Measurements from ENCODE around the gene LRRN3.
"Not testable (repeated sequence)": the region's sequence is repeated elsewhere in the genome, so short reads cannot be mapped to it uniquely, and the experiment has no call there.

The LRRN3 gene

DNA sequence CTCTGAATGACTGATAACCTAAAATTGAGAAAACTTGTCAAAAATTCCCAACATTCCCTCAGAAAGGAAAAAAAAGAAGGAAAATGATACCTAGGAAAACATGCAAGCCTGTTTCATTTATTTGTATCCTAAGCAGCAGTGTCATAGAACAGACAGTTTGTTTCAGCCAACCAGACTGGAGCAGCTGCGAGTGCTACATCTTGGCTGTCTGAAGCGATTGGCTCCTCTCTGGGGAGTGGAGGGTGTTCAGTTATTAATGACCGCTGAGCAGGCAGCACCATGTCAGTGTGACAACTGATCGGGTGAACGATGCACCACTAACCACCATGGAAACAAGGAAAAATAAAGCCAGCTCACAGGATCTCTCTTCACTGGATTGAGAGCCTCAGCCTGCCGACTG is at the start of gene LRRN3:
Gene LRRN3 (plus strand): TSS at position 282 of the 400 bp plus-strand sequence. CDS start 31,646 bp downstream, outside the sequence.
- DNase-seq, result no peak

DNA sequence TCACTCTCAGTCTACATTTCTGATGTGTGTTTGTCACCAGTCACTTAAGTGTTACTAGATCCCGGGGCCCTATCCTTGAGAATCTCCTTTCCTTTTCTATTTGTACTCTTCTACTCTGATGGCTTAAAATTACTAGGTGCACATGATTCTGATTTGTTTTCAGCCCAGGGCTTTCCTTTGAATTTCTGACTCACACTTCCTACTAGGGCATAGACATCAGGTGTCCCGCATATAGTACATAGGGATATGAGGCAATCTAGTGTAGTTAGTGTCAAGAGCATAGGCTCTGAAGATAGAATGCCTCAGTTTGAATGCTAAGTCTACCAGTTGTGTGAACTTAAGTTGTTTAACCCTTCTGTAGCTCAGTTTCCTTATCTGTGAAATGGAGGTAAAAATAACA is 49.4 kb upstream of the LRRN3 start:
- peak; percentile 69 for DNase-seq

DNA sequence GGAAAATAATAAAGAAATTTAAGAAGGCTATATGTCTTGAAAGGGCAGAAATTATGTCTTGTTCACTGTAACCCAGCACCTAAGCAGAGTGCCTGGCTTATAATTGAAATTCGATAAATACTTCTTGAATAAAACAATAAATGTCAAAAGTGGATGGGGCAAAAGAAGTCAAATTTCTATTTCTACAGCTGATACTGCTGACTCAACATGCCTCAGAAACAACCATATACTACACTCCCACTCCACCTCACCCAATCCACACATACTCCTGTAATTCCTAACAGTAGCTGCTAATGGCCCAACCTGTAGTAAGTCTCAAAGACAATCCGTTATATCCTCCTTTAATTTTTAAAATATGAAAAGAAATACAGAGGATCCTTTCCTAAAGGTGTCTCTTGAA is 48.1 kb upstream of the LRRN3 start:
- DNase-seq, result no peak

DNA sequence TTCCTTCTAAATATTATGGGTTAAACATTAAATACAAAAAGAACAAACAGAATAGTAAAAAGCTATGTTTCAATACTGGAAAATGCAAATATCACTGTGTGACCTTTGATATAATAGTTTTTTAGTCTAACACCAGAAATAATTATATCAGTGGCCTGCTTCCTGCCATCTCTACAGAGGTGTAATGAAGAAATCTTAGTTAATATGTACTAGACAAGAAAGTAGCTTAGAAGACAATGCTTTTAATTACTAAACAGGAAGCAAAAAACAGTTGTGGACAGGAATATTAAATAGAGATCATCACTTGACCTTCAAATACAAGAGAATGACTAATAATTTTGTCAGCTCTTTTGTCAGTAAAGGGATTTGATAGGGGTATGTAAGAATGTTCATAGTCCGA is 47.4 kb upstream of the LRRN3 start:
- peak; percentile 15 for DNase-seq

DNA sequence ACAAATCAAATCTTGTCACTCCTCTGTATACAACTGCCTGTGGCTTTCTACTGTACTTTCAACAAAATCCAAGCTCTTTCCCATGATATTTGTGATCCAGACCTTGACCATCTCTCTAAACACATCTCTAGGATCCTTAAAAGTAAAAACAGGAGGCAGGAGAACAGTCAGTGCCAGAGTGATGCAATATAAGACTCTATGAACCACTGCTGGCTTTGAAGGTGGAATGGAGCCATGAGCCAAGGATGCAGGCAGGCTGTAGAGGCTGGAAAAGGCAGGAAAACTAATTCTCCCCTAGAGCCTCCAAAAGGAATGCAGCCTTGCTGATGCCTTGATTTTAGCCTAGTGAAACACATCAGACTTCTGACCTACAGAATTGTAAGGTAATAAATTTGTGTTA is 45.5 kb upstream of the LRRN3 start:
- no peak for DNase-seq

DNA sequence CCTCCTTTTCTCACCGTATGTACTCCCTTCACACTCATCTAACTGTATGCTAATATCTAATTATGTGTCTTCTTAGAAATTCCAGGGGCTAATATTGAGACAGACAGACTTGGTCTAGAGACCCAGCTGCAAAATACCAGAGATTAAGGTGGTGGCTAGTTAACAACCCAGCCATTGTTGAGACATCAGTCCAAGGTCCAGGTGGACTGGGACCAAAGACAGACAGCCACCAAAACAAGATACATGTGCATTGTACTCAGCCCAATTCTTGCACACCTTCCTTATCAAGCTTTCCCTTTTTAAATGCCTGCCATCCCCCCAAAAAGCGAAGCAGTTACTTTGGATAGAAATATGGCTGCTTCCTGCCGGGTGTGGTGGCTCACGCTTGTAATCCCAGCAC is 43.3 kb upstream of the LRRN3 start:
- DNase-seq, result no peak

DNA sequence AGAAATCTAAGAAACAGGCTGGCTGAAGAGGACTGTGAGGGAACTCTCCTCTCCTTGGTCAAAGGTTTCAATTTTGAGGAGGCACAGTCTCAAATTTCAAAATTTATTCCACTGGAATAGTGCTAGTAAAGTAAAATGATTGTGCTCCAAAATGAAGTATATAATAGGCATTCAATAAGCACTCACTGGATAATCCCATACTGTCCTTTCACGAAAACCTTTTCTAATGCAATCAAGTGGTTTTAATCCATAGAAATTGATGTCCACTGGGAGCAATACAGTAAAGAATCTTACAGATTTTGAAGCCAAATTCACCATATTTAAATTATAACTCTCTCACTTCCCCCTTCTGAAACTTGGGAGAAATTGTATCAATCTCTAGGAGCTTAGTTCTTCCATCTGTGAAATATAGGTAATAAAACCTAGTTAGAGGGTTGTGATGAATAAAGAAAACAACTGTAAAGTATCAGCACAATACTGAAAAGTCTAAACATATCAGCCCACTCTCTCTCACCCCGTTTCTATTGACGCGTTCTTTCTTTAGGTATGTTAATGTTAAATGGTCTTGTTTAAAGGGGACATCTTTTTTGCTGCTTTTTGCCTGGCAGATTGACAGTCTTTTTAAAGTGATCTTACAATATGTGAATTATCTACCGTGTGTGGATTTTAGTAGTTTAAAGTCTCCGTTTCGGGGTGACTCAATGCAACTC is 40.8 kb upstream of the LRRN3 start:
- no peak for DNase-seq

DNA sequence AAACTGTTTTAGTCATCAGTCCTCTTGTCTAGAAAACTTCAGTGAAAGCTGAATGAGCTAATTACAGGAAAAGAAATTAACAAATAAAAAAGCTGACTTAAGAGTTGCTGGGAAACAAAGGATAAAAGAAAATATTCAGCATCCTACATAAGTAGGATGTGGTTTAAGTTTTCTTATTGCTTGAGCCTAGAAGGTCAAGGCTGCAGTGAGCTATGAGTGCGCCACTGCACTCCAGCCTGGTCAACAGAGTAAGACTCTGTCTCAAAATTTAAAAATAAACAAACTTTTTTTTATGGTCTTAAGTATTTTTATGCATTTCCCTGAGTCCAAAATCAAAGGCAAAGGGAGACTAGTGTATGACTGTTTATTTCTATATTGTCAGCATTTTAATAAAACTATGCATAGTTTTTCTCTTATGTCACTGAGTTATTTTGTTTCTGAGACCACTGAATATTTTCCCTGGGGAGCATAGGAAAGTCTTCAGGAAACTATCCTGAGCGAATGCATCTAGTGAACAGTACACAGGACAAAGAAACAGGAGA is 40.0 kb upstream of the LRRN3 start:
- DNase-seq, result no peak

DNA sequence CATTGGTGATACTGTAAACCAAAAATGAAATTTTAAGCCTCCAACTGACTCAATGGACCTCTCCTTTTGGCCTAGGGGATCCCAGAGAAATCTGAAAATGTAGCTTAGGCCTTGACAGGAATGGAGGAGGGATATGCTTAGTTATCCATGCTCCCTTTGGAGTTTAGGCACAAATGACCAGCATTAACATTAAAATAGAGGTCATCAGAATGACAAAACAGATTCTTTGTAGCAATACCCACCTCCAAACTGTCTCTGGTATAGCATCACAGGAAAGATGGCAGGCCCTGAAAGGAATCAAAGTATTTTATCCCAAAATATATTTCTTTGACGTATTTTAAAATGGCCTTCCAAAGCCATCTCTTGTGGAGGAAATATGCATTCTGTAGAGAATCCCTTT is 39.1 kb upstream of the LRRN3 start:
- no peak for DNase-seq

DNA sequence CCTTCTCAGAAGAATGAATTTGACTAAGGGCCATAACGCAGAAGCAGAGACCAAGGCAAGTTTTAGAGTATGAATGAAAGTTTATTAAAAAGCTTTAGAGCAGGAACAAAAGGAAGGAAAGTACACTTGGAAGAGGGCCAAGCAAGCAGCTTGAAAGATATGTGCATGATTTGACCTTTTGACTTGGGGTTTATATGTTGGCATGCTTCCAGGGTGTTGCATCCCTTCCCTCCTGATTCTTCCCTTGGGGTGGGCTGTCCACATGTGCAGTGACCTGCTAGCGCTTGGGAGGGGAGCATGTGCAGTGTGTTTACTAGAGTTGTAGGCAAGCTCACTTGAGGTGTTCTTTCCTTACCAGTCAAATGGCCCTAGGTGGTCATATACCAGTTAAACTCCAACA is 37.9 kb upstream of the LRRN3 start:
- DNase-seq, result no peak

DNA sequence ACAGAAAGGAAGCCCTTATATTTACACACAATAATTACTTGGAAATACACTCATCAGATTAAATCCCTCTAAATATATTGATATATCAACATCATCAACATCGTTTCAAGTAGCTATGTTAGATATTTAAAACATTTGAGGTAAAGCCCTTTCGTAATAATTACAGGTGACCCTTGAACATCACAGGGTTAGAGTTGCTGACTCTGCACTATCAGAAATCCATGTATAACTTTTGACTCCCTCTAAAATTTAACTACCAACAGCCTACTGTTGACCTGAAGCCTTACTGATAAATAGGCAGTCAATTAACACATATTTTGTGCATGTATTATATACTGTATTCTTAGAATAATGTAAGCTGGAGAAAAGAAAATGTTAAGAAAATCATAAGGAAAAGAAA is 34.6 kb upstream of the LRRN3 start:
- no peak for DNase-seq

DNA sequence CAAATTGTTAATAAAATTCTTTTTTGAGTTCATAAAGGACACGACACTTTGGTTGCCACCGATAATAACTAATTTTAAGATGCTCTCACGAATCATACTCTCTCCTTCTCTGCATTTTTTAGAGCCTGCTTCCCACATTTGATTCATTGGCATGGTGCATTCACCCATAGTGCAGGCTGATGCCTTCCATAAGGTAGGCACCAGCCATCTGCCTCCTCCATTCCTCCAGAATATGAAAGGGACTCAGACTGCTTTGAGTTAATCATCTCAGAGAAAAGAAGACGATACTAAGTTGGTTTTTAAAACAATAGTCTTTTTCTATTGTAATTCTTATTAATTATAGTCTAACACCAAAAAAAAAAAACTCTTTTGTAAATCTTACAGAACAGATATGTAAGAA is 33.9 kb upstream of the LRRN3 start:
- DNase-seq, result no peak

DNA sequence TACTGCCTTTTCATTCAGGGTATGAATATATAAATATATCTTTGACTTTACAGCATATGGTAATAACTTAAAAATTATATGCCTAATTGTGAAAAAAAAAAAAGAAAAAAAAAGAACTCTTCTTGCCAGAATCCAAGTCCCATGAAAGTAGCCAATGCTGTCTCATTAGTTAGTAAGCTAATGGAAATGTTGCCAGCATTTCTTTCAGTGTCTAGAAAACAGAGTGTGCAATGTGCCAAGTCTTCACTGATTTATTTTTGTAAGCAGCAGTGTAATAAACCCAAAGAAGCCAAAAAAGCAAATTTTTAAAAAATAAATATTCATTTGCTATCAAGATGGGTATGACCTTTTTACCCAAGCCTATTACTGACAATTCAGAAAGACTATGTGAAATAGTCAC is 31.1 kb upstream of the LRRN3 start:
- no peak for DNase-seq

DNA sequence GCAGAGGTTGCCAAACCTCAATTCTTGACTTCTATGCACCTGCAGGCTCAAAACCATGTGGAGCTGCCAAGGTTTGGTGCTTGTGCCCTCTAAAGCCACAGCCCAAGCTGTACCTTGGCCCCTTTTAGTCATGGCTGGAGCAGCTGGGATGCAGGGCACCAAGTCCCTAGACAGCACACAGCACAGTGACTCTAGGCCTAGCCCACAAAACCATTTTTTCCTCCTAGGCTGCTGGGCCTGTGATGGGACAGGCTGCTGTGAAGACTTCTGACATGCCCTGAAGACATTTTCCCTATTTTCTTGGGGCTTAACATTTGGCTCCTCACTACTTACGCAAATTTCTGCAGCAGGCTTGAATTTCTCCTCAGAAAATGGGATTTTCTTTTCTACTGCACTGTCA is 27.8 kb upstream of the LRRN3 start:
- DNase-seq, result no peak

DNA sequence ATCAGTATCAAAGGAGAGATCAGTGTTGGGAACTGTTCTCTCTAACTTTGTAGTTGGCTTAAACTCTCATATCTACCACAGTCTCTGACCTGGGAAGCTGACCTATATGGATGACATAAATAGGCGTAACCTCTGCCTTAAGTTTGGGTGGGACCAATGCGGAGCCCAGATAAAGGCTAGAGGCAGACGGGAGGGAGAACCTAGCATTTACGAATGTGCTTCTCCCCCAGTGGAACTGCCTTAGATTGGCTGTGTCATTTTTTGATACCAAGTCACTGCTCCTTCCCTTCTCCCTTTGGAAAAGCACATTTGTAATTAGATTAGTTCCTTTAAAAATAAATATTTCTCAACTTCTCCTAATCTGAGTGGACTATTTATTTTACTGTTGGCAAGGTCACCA is 23.7 kb upstream of the LRRN3 start:
- DNase-seq, result no peak

DNA sequence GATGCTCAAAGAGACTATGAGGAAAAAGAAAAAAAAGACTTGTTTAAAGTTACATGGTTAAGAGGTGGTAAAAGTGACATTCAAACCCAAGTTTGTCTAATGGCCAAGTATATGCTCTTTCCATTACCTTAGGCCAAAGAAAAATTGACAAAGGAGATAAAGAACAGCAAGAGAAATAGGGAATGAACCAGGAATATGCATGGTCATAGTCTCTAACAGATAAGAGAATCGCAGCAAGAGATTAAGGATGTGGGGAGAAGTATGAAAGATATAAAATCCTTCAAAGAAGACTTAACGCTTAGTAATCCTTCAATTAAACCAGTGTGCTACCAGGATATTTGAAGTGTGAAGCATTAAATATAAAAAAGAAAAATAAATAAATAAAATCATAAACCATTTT is 23.2 kb upstream of the LRRN3 start:
- no peak for DNase-seq

DNA sequence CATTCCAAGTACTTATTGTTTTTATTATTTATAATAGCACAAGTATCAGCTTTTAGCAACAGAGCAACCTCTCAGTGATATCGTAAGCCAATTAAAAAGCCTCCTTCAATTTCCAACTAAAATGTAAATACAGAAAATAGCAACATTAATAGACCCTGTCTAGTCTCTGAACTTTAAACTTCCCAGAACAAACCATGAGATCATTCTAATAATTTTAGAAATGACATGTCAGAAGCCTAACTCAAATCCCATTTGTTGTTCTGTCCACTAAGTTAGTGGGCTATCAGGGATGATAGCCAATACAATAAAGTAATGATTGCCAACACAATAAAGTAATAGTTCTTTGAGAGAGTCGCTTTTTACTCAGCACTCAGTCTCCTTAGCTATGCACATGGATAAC is 22.3 kb upstream of the LRRN3 start:
- no peak for DNase-seq

DNA sequence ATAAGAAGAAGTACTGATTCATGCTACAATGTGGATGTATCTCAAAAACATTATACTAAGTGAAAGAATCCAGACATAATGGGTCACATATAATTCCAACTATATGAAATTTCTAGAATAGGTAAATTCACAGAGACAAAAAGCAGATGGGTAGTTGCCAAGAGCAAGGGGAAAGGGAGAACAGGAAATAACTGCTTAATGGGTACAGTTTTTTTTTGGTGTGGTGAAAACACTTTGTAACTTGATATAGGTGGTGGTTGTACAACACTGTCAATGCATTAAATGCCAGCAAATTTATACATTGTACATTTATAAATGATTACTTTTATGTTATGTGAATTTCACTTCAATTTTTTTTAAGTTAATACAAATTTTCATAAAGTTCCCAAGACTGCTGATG is 19.4 kb upstream of the LRRN3 start:
- DNase-seq, result peak; percentile 29

DNA sequence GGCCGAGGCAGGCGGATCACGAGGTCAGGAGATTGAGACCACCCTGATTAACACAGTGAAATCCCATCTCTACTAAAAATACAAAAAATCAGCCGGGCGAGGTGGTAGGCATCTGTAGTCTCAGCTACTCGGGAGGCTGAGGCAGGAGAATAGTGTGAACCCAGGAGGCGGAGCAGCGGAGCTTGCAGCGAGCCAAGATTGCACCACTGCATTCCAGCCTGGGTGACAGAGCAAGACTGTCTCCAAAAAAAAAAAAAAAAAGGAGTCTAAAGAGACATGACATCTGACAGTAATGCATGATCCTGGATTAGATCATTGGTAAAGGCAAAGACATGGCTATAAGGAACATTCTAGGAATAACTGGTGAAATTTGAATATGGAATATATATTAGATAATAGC is 18.3 kb upstream of the LRRN3 start:
- not testable (repeated sequence) for DNase-seq

DNA sequence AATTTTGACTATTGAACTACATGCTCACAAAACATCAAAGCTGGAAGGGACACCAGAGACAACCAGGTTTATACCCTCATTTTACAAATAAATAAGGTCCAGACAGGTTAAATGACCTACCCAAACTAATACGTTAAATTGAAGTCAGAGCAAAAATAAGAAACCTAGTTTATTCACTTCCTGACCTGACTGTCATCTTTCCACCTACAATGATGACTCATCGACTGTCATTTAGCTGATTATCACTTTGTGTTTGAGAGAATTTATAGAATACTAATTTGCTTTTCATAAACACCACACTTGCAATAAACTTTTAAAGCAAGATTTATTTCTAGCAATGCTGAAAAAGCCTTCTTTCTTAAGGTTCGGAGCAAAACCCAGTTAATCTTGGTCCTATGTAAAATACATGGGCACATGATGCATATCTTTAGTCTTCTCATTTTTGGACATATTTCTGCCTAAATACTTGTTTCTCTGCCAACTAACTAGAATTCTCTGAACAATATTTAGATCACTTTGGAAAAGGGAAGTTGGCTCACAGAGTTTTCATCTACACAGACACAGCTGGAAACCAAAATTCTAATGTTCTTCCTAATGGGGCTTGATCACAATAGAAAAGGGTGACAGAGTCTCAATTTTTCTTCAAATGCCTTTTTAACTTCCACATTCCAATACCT is 16.7 kb upstream of the LRRN3 start:
- peak; percentile 39 for DNase-seq

DNA sequence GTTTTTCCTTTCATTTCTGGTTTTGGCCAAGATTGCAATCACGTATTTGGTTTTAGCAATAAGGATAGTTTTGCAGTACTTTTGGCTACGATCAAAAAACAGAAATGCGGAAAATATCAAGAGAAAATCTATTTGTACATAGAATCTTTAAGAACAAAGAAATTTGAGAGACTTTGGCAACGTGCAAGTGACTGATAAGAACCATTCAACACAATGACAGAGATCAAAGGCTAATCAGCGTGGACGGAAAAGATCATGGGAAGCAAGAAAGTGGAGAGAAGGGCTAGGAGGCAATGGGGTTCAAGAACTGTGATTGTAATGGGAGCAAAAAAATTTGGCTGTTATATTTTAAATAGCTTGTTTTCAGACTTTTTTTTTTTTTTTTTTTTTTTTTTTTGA is 16.2 kb upstream of the LRRN3 start:
- no peak for DNase-seq

DNA sequence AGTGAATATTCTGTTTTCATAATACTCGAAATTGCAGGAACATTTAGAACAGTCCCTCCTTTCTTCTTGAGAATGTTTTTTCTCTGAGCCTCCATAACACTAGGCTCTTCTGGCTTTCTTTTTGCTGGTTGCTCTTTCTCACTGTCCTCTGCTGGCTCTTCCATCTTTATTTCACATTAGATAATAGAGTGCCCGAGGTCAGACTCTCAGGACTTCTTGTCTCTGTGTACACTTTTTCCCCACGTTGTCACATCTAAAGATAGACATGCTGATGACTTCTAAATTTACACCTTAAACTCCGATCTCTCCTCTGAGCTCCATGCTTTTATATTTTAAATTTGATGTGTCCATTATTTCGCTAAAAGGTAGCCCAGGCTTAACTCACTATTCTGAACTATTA is 15.4 kb upstream of the LRRN3 start:
- no peak for DNase-seq

DNA sequence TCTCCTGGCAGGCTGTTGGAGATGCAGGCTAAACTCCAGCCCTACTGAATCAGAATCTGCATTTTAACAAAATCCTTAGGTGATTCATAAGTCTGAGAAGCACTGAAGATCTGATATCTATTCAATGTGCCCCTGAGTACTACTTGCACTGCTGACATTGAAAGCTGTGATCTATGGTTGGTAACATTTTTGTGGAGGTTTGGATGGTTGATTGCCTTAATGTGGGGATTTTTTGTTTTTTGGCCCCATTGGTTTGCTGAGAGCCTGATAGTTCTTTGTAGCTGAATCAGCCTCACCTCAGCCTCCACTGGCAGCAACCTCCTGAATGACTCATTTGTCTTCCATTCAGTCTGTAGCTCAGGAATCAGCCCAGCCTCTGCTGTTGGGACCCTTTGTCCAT is 14.7 kb upstream of the LRRN3 start:
- DNase-seq, result no peak

DNA sequence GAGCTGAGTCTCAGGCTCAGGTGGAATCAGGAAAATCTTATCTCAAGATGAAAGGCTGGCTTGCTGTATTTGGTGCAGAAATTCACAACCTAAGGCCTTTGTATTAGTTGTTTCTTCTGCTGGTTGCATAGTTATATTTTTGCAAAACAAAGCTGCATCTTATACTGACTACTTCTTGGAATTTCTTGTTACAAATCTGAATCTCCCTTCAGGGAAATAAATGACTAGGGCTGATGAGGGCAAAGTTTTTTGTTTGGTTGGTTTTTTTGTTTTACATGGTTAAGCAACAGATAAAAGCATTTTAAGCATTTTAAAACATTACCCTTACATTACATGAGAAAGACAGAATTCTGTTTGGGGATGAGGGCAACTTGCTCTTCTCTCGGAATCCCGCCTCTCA is 13.9 kb upstream of the LRRN3 start:
- DNase-seq, result no peak
